ENCODE results near the gene PMM1.
A peak's percentile ranks its signal among the peaks of the same experiment; 100 is the strongest.

Gene PMM1

DNA sequence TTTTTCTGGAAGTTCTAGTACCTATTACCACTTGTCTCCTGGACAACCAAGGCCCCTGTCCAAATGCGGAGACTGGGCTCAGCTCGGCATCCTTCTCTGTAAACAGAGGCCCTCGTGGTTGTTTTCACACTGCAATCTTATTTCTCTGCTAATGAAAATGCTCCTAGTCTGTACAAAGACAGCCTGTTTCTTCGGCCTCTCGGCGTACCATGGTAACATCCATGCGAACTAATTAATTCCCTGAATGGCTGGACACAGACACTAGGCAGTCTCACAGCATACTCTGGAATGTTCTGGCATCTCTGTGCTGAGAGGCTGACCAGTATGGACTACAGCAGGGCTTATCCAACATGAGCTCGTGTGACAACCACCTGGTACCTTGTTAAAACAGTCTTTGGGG lies 51.1 kb downstream of the PMM1 start:
- DNase-seq (ENCODE audit: low spot score), result no peak

DNA sequence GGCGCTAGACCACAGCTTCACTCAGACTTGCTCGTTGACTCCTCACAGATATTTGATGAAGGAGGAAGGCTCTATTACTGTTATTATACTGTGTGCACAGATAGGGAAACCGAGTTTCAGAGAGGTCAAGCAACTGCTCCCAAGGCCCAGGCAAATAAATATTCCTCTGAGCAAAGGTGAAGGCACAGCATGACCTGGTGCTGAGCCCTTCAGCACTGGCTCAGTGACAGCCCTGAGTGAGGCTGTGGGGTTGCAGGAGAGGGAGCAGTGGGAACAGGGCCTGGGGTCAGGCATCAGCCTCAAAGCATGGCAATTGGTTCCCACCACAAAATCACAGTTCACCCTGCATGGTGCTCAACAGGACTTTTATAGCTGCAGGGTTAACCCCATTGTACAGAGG lies 52.4 kb downstream of the PMM1 start:
- no peak for DNase-seq (ENCODE audit: low spot score)

DNA sequence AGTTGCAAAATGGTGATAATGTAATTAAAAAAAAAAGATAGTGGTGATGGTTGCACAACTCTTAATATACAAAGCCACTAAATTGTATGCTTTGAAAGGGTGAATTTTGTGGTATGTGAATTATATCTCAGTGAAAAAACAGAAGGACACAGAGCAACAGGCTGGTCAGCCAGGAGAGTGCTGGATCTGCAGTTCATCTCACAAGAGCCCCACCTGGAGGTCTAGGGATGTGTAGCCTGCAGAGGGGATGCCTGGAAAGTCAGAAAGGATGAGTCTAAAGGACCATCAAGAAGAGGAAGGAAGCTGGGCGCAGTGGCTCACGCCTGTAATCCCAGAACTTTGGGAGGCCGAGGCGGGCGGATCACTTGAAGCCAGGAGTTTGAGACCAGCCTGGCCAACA lies 54.4 kb downstream of the PMM1 start:
- DNase-seq (ENCODE audit: low spot score), result peak; percentile 52

DNA sequence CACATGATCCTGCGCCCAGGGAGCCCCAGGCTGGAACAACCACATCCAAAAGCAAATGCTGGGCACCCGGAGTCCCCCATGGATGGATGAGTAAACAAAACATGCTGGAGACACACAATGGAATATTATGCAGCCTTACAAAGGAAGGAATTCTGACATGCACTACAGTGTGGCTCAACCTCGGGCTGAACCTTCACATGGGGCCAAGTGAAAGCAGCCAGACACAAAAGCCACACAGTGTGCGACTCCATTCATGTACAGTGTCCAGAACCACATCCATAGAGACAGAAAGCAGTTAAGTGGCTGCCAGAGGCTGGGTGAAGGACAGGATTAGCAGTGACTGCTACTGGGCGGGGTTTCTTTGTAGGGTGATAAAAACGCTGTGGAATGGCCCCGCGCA lies 55.4 kb downstream of the PMM1 start:
- DNase-seq (ENCODE audit: low spot score), result no peak

DNA sequence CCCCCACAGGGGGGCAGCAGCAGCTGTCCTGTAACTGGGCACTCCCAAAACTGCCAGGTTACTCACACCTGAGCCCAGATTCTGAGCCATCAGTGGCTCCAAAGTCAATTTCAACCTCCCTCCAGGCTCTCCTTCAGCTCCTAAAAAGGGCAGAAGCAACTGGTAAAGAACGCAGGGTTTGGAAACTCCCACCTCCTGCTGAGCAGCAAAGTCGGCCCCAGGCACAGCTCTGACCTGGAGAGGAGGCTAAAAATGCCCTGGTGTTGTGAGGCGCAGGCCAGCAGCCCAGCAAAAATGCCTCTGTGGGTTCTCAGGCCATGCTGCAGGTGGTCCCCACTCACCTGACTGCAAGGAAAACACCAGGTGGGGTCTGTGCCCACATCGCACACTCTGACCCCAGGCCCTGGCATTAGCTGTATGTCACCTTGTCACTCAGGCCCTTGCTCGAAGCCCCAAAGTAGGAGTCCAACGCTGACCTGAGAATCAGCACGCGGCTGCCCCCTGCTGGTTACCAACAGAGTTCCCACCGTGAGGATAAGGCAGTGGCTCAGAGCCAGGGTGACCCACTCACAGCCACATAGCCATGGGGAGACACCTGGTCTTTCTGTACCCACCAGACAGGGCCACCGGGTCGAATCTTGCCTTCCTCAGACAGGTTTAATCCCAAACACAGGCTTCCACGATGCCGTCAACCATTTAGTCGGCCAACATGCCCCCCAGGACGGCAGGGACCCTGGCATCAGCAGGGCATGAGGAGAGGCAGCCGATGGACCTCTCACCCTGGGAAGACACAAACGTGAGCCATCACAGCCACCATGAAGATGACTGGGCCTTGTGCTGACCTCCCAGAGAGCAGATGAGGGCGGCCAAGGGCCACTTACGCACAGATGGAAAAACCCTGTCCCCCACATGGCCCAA lies 56.5 kb downstream of the PMM1 start:
- DNase-seq (ENCODE audit: low spot score), result peak; percentile 81

DNA sequence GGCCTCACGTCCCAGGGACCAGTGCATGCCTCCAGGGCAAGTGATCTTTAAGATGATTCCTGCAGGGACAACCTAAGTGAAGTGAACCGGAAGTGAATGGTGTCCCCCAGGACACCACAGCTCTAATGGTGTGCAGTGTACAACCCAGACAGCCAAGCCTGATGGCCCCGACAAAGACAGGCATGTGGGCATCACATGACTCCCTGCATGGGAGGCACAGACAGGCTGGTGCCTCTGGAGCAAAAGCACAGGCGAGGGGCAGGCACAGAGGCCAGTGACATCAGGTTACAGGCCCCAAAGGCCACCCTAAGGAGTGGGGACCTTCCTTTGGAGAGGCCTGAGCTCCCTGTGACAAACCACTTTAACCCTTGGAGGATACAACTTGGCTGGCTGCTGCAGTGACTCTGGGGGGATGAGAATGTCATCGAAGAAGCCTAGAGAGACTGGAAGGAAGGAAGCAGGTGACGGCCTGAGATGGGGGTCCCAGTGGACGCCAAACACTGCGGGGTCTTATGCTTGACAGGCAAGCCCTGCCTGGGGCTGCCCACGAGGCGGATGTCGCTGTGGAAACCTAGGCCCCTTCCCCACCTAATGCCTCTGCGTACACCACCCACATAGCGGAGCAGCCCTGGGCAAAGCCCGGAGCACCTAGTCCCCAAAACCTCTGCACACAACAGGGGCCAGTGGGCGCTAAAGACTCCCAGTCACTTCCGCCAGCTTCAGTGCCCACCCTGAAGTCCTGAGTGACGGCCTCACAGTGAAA lies 57.7 kb downstream of the PMM1 start:
- no peak for DNase-seq (ENCODE audit: low spot score)

DNA sequence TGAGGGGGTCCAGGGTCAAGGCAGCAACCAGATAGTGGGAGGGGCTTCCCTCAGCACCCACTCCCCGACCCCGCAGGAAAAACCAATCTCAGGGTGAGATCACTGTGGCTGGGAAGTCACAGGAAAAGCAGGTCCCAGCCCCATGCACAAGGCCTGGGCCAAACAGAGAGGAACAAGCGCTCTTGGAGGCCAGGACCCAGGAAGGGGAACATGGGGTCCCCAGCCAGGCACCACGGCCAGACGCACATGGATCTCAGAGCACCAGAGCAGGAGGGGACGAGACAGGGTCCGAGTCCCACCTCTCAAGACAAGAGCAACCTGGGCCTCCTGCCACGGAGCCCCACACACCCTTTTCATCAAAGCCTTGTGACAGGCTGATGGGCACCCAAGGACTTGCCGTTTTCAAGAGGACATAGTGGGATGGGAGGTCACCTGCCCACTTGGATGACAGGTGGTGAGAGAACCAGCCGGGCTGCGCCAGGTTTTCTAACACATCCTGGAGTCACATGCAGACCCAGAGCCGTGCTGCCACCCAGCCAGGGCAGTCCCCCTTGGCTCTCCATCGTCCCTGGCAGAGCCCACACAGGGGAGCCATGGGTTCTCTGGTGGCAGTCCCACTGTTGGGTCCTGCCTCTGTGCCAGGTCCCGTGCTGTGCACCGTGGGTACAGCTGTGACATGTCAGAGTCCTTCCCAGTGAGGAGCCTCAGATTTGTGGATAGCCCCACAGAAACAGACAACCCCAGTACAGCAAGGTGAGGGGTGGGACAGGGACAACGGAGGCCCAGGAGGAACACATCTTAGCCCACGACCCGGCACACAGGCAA lies 58.5 kb downstream of the PMM1 start:
- no peak for DNase-seq (ENCODE audit: low spot score)

DNA sequence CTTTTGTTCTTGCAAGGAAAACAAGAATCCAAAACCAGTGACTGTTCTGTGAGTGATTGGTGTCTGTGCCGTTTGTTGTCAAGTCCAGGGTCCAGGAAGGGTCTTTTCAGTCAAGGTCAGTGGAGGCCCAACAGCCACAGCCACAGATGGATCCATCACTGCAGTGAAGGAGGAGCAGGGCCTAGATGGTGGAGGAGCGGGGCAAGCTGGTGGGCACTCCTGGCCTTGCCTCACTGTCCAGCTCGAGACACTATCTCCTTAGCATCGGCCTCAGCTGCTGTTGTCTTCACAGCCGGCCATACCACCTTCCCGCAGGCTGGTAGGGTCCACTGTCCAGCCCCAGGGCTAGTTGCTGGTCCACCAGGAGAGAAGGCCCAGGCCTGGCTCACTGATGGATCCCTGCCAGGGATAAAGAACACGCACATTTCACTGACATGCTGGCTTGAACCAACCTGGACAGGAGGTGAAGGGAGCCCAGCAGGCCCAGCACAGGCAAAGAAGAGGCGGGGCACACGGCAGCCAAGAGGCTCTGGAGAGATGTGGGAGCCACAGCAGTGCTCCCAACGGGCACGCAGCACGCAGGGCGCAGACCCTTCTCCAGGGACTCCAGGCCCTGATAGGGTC lies 60.6 kb downstream of the PMM1 start:
- no peak for DNase-seq (ENCODE audit: low spot score)

DNA sequence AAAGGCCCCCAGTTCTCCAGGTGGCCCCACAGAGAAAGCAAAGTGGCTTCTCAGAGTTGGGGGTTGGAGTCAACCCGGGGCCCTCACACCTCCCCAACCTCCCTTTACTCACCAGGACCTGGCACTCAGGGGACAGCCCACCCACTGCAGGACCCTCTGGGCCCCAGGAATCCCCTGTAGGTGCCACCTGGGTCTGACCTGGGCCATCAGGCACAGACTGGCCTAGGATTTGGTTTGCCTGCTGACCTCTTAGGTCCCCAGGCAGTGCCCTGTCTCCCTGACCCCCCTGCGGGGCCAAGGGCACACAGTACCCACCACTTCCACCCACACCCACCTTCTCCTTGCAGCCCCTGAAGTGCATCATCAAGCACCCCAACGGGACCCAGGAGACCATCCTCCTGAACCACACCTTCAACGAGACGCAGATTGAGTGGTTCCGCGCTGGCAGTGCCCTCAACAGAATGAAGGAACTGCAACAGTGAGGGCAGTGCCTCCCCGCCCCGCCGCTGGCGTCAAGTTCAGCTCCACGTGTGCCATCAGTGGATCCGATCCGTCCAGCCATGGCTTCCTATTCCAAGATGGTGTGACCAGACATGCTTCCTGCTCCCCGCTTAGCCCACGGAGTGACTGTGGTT lies 61.4 kb downstream of the PMM1 start:
- no peak for DNase-seq (ENCODE audit: low spot score)
